SJSA1 (cell line): Measurements from ENCODE around the gene PHTF1. TPM values are rescaled to one million over a fixed set of nuclear protein-coding genes. Genes with fewer than 3 reads are reported as not detected.

Source experiments
- DNase-seq, 2 experiments: peaks; one replicate each; pipeline ENCODE4 v3.0.0-alpha.2; 2015 to 2020; ENCODE audit warnings: low spot score in 2 of 2, low read depth in 1 of 2
- H3K27ac ChIP-seq: fragments of 250-450 bp; sonication (Bioruptor Pico); 2 replicates; pipeline ENCODE4 v1.5.1; 2020; ENCODE audit warnings: mild to moderate bottlenecking, moderate library complexity
- H3K27me3 ChIP-seq: fragments of 250-450 bp; sonication (Bioruptor Pico); replicated peaks from 2 replicates; pipeline ENCODE4 v1.5.1; 2020; ENCODE audit warnings: mild to moderate bottlenecking, moderate library complexity
- H3K36me3 ChIP-seq: fragments of 250-450 bp; sonication (Bioruptor Pico); 2 replicates; pipeline ENCODE4 v1.5.1; 2020; ENCODE audit warnings: mild to moderate bottlenecking
- H3K4me1 ChIP-seq: fragments of 250-450 bp; sonication (Bioruptor Pico); replicated peaks from 2 replicates; pipeline ENCODE4 v1.6.1; 2021; ENCODE audit warnings: mild to moderate bottlenecking
- H3K4me3 ChIP-seq: fragments of 250-450 bp; sonication (Bioruptor Pico); 2 replicates; pipeline ENCODE4 v1.5.1; 2020; ENCODE audit warnings: mild to moderate bottlenecking
- H3K9me3 ChIP-seq: fragments of 250-450 bp; sonication (Bioruptor Pico); replicated peaks from 2 replicates; pipeline ENCODE4 v1.5.1; 2020; ENCODE audit warnings: mild to moderate bottlenecking
- total RNA-seq: library from RNA; depleted of rRNA; stranded (reverse); fragments of >200 nt; shearing (Covaris generic); gene quantifications from 2 replicates; pipeline ENCODE4 v1.2.3, GENCODE V29; 2014; rRNA removed

PHTF1 gene
- 38.3 and 42.4 TPM in 2 replicates for total RNA-seq

DNA sequence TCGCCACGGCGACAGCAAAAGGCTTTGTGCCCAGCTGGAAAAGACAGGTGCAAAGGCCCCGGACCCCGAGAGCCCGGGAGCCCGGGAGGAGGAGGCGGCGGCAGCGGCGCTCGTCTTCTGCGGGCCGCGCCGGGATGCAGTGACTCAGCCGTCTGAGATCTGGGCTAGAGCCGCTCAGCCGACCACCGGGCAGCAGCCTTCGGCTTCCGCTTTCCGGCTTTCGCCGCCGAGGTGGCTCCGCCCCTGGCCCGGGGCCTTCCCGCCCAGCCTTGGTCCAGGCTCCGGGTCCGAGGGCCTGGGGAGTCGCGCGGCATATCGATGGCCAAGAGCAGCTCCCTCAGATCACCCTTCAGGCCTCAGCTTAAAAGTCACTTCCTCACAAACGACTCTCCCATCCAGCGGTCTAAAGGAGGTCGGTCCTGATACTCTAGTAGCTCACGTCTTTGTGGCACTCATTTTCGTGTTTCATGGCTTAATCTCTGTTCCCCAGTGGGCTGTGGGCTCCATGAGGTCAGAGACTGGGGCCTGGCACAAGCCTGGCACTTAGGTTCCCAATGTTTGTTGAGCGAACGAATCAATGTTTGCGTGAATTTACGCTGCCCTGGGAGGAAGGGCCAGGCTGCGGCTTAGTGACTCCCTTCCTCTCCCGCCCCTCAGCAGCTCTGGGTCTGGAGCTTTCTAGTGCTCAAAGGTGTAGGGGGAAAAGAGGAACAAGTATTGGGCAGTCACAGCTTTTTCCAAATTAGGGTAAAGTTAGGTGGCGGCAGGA is at the start of gene PHTF1:
TSS of gene PHTF1 (minus strand) at position 154 of the 769 bp plus-strand sequence. CDS start 783 bp downstream, outside the sequence.
- Histone ChIP-seq H3K4me1 (peaks cover 15% of the 10 kb centered on the region), H3K27ac (peak within 1 kb of the TSS; percentile 90), H3K36me3 (peaks cover 29% of the 10 kb centered on the region), H3K9me3 (no peaks in the 10 kb centered on the region), H3K4me3 (peak within 1 kb of the TSS; percentile 90), H3K27me3 (no peaks in the 10 kb centered on the region)
- DNase-seq: peak; percentile 88

DNA sequence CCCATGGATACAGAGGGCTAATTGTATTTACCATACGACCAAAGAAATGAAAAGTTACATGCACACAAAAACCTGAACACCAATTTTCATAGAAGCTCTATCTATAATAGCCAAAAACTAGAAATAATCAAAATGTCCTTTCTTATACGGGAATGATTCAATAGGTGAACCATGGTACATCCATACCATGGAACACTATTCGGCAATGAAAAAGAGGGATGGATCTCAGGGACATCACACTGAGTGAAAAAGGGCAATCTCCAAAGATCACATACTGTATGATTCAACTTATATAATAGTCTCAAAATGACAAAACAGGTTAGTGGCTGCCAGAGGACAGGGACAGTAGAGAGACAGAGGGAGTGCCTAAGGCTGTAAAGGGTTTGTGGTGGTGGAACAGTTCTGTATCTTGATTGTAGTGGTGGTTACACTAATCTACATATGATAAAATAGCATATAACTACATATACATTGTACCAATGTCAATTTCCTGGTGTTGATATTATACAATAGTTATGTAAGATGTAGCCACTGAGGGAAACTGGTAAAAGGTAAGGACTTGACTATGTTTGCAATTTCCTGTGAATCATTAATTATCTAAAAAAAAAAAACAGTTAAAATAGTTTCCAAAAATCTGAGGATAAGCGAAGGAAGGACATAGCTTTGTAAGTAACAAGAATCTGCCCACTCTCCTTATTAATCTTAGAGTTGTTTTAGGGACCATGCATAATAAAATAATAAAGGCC is 49.3 kb upstream of the PHTF1 start:
- peaks cover 9% of the 10 kb centered on the region for H3K36me3 ChIP-seq
- H3K27me3 ChIP-seq: no peaks in the 10 kb centered on the region
- H3K4me1 ChIP-seq: peaks cover 18% of the 10 kb centered on the region
- no peaks in the 10 kb centered on the region for H3K9me3 ChIP-seq
- no peak overlapping the region for H3K4me3 ChIP-seq
- no peak for DNase-seq
- H3K27ac ChIP-seq: no peak overlapping the region

DNA sequence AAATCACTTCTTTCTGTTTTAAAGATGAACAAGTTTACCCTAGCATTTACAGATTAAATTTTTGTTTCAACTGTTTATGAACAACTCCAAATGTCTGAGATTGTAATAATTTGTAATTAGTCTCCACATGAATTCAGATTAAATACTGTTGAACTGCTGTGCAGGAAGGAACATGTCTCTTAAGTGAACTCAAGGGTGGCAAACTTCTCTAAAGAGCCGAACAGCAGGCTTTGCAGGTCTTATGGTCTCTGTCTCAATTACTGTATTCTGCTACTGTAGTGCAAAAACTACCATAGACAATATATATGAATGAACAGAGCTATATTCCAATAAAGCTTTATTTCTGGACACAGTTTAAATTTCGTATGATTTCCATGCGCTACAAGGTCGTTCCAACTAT is 46.4 kb upstream of the PHTF1 start:
- H3K4me1 ChIP-seq: peaks cover 14% of the 10 kb centered on the region
- H3K27ac ChIP-seq: no peak overlapping the region
- H3K36me3 ChIP-seq: peaks cover 4% of the 10 kb centered on the region; the same call in 1 of the 2 replicates
- no peak overlapping the region for H3K4me3 ChIP-seq
- no peak for DNase-seq
- H3K27me3 ChIP-seq: no peaks in the 10 kb centered on the region
- H3K9me3 ChIP-seq: no peaks in the 10 kb centered on the region

DNA sequence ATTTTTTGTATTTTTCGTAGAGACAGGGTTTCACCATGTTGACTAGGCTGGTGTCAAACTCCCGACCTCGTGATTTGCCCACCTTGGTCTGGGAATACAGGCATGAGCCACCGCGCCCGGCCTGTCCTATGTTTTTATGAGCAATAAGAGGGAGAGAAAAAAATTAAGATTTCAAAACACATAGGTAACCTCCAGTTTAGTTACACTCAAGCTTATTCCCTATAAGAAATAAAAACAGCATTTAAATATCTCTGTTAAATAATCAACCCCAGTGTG is 45.9 kb upstream of the PHTF1 start:
- Histone ChIP-seq H3K27me3 (no peaks in the 10 kb centered on the region), H3K4me3 (no peak overlapping the region), H3K9me3 (no peaks in the 10 kb centered on the region), H3K27ac (no peak overlapping the region), H3K36me3 (peaks cover 4% of the 10 kb centered on the region; the same call in 1 of the 2 replicates), H3K4me1 (peaks cover 12% of the 10 kb centered on the region)
- no peak for DNase-seq

DNA sequence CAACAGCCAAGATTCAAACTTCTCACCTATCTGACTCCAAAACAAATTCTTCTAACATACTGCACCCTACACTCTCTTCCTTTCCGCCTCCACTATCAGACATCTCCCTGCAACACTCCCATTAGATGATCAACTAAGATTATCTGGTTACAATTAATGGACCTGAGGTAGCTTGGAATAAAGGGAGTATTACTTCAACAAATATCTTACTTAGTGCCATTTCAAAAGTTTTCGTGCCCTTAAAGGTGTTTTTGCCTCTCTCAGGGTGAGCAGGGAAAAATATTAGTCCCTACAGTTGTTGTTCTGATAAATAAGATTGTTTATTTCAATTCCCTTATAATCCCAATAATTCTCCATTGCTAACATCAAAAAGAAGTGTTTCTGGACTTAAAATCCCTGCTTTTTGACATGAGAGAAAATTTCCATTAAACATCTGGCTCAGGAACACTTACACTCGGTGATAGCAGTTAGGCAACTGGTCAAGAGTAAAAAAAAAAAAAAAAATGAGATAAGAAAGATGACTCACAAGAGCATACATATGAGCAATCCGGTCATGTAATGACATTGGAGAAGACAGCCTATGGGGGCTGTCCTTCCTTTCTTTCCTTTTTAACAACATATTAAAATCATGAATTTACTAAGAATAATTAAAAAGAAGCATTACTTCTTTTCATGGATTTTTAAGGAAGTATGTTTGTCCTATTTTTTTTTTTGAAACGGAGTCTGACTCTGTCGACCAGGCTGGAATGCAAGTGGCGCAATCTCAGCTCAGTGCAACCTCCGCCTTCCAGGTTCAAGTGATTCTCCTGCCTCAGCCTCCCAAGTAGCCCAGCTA is 45.4 kb upstream of the PHTF1 start:
- Histone ChIP-seq H3K4me1 (peaks cover 6% of the 10 kb centered on the region), H3K9me3 (no peaks in the 10 kb centered on the region), H3K4me3 (no peak overlapping the region), H3K36me3 (peaks cover 4% of the 10 kb centered on the region; the same call in 1 of the 2 replicates), H3K27ac (no peak overlapping the region), H3K27me3 (no peaks in the 10 kb centered on the region)
- DNase-seq: peak in 1 of 2 experiments; percentile 21

DNA sequence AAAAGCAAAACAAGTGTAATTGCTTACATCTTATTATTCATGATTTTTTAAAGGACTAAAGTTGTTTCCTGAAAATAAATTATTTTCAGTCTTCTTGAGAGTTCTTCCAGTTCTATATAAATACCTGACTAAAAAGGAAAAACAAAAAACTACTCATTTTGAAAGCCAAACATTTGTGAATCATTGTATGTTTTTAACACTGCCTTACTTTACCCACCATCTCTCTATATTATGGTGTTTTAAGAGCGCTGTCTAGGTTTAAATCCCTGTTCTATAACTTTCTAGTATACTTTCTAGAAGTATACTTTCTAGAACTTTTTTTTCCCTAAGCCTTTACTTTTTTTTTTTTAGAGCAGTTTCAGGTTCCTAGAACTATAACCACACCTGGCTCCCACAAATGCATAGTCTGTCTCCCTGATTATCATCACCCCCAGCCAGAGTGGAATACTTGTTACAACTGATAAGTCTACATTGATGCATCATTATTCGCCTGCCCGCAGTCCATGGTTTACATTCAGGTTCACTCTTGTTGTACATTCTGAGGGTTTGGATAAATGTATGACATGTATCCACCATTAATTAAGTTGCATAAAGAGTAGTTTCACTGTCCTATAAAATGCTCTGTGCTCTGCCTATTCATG is 43.2 kb upstream of the PHTF1 start:
- H3K27me3 ChIP-seq: no peaks in the 10 kb centered on the region
- H3K4me3 ChIP-seq: no peak overlapping the region
- H3K36me3 ChIP-seq: peaks cover 2% of the 10 kb centered on the region
- H3K27ac ChIP-seq: no peak overlapping the region
- H3K4me1 ChIP-seq: no peaks in the 10 kb centered on the region; the same call in 1 of the 2 replicates
- no peaks in the 10 kb centered on the region for H3K9me3 ChIP-seq
- DNase-seq: no peak

DNA sequence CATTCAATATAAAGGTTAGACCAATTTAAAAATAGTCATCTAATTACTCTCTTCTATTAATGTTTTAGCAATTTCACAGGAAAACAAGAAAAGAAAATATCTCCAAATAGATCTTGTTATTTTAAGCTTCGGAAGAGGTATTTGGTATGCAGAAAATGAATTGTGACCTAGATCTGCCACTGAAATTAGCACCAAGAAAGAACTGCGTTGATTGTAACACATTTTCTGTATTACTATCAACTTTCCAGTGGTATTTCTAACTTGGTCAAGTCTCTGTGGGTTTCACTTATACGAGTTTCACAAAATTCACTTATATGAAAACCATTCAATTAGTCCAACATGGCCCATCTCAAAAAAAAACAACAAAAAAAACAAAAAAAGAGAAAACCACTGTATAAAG is 41.2 kb upstream of the PHTF1 start:
- H3K9me3 ChIP-seq: no peaks in the 10 kb centered on the region
- H3K36me3 ChIP-seq: peaks cover 6% of the 10 kb centered on the region

DNA sequence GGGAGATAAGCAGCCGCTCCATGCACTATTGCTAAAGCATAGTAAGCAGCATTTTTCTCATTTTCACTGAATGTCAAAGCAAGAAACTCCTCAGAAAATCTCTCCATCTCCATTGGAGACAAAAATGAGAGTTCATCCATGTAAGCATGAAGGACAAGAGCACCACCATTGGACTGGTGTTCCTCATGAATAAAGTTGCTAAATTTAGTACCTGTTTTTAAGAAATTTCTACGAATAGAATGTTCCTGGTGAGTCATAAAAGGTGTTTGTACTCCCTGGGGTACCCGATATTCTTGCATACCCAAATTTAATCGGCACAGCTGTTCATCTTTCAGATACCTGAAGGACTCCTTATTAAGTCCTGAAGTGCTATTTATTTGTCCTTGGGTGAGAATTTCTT is 38.2 kb upstream of the PHTF1 start:
- DNase-seq: no peak
- no peaks in the 10 kb centered on the region for H3K4me1 ChIP-seq
- no peaks in the 10 kb centered on the region for H3K27me3 ChIP-seq
- no peak overlapping the region for H3K27ac ChIP-seq
- H3K36me3 ChIP-seq: peaks cover 13% of the 10 kb centered on the region
- no peak overlapping the region for H3K4me3 ChIP-seq
- H3K9me3 ChIP-seq: no peaks in the 10 kb centered on the region

More for the DNA sequence above, 41.2 kb upstream of the PHTF1 start:
- H3K27me3 ChIP-seq: no peaks in the 10 kb centered on the region
- no peaks in the 10 kb centered on the region; the same call in 1 of the 2 replicates for H3K4me1 ChIP-seq
- no peak overlapping the region for H3K4me3 ChIP-seq
- no peak overlapping the region for H3K27ac ChIP-seq
- no peak for DNase-seq

DNA sequence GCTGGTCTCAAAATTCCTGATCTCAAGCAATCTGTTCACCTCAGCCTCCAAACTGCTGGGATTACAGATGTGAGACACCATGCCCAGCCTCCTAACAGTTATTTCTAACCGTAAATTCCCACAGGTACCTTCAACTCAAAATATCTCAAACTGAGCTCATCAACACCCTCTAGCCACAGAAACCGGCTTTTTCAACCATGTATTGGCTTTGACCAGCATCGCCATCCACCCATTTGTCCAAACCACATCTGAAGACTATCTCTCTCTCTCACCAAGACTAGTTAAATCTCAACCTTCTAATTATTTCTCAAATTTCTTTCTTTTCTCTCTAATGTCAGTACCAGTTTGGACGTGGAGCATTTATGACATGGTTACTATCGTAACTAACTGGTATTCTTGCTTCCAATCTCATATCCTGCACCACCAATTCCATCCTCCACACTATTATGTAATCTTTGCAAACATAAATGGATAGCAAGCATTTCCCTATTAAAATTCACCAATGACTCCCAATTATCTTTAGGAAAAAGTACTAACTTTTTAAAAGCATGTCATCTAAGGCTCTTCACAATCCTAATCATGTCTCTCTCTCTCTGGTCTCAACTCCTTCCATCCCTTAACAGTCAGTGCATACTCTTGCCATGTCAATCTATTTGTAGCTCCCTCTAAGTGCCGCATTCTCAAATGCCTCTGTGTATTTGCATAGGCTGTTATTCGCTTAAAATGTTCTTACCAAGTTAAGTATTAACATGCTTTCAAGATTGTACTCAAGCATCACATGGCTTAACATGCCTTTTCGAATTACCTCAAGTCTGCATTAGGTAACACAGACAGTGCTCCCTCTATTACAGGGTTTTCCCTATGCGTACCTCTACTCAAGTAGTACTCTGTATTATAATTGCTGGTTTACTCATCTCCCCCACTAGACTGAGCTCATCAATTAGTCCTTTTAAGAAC is 34.9 kb upstream of the PHTF1 start:
- Histone ChIP-seq H3K4me3 (no peak overlapping the region), H3K4me1 (no peaks in the 10 kb centered on the region), H3K27ac (no peak overlapping the region), H3K9me3 (no peaks in the 10 kb centered on the region), H3K36me3 (peaks cover 16% of the 10 kb centered on the region), H3K27me3 (no peaks in the 10 kb centered on the region)
- no peak for DNase-seq

DNA sequence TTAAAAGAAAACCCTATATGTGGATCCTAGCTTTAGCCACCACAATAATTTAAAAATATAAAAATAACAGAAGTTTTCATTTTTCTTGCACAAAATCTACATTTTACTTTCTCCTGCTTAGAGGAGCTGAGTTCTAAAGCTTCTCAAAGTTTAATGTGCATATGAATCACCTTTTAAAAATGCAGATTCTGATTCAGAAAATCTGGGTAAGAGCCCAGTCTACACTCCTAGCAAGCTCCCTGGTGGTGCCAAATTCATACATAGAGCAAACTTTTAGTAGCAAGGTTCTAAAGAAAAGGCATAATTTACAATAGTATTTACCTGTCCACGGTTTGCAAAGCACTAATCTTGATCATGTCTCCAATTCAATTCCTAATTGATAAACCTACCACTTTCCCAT is 33.7 kb upstream of the PHTF1 start:
- H3K27ac ChIP-seq: no peak overlapping the region
- no peak overlapping the region for H3K4me3 ChIP-seq
- no peaks in the 10 kb centered on the region for H3K9me3 ChIP-seq
- H3K36me3 ChIP-seq: peaks cover 16% of the 10 kb centered on the region
- H3K27me3 ChIP-seq: no peaks in the 10 kb centered on the region
- no peak for DNase-seq
- H3K4me1 ChIP-seq: no peaks in the 10 kb centered on the region

DNA sequence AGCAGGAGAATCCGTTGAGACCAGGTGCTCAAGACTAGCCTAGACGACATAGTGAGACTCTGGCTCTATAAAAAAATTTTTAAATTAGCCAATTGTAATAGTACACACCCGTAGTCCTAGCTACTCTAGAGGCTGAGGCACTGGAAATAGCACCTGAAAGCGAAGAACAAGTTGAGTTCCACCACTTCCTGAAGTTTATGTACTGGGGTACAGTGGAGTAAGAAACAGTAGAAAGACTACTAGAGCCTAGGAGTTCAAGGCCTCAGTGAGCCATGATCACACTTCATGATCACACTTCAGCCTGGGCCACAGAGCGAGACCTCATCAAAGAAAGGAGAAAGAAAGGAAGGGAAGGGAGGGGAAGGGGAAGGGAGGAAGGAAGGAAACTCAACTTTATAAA is 33.2 kb upstream of the PHTF1 start:
- Histone ChIP-seq H3K9me3 (no peaks in the 10 kb centered on the region), H3K4me3 (no peak overlapping the region), H3K36me3 (peaks cover 14% of the 10 kb centered on the region), H3K27me3 (no peaks in the 10 kb centered on the region), H3K27ac (no peak overlapping the region), H3K4me1 (no peaks in the 10 kb centered on the region)
- no peak for DNase-seq

DNA sequence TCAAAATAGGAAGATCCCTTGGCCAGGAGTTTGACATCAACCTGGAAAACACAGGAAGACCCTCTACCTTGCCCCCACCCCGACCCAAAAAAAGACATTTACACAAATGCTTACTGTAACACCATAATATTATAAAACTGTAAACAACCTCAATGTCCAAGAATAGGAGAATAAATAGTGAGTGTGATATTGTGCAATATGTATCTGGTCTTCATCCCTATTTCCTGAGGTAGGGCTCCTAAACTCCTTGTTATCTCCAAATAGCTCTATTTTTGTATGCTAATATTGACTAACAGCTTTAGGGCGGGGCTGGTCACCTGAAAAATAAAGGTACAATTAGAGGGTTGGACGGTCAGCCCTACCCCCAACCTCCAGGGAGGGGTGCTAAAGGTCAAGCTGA is 29.5 kb upstream of the PHTF1 start:
- no peak for DNase-seq
- H3K27ac ChIP-seq: no peak overlapping the region
- no peaks in the 10 kb centered on the region for H3K4me1 ChIP-seq
- peaks cover 6% of the 10 kb centered on the region; the same call in 1 of the 2 replicates for H3K36me3 ChIP-seq
- H3K27me3 ChIP-seq: no peaks in the 10 kb centered on the region
- no peaks in the 10 kb centered on the region for H3K9me3 ChIP-seq
- H3K4me3 ChIP-seq: no peak overlapping the region
